DND-41 (cell line): ENCODE measurements around the gene CT45A10.

Source experiments
- CTCF ChIP-seq: IDR thresholded peaks from 2 replicates; pipeline ENCODE4 v1.5.1; 2012; ENCODE audit warnings: borderline replicate concordance, low read length, moderate library complexity, mild to moderate bottlenecking; ENCODE audit not compliant: poor library complexity, severe bottlenecking; ENCODE audit errors: extremely low read depth
- EZH2 ChIP-seq: IDR thresholded peaks from 3 replicates; pipeline ENCODE4 v1.6.1; 2012; ENCODE audit warnings: borderline replicate concordance, low read depth, mild to moderate bottlenecking, moderate library complexity, low read length, inconsistent platforms; ENCODE audit not compliant: severe bottlenecking

GRCh38 chrX:135931644-135932487, 38.6 kb upstream of the CT45A10 start:
- TF ChIP-seq EZH2 = no peak
- TF ChIP-seq CTCF = peak; percentile 61
